Gastroesophageal sphincter (tissue), 4 donors: Measurements from ENCODE around the gene PTPRN2. TPM values are rescaled to one million over a fixed set of nuclear protein-coding genes. Genes with fewer than 3 reads are reported as not detected.

Experiments used
- ATAC-seq: fragments of 150-250 bp; one replicate; pipeline ENCODE4 v1.9.1; 2016; ENCODE audit warnings: mild to moderate bottlenecking, moderate library complexity
- H3K27ac ChIP-seq, 4 donors: fragments of 200-600 bp; sonication (generic) in 3 of 4; 1 replicate in 3 of 4; 2 replicates in 1 of 4; pipeline ENCODE4 v1.5.1; 2016 to 2019
- H3K27me3 ChIP-seq: fragments of 200-600 bp; sonication (generic); one replicate; pipeline ENCODE4 v1.5.1; 2019
- H3K36me3 ChIP-seq, 2 donors: fragments of 200-600 bp; sonication (generic); one replicate each; pipeline ENCODE4 v1.5.1; 2019; ENCODE audit warnings: control low read depth in 1 of 2
- H3K4me1 ChIP-seq, 3 donors: fragments of 200-600 bp; sonication (generic); 1 replicate in 2 of 3; 2 replicates in 1 of 3; pipeline ENCODE4 v1.5.1; 2016 to 2019; ENCODE audit warnings: control low read depth in 2 of 3
- H3K4me3 ChIP-seq, 2 donors: fragments of 200-600 bp; sonication (generic); one replicate each; pipeline ENCODE4 v1.5.1; 2019; ENCODE audit warnings: mild to moderate bottlenecking in 1 of 2, moderate library complexity in 1 of 2
- H3K9me3 ChIP-seq, 3 donors: fragments of 200-600 bp; sonication (generic); one replicate each; pipeline ENCODE4 v1.5.1; 2017 to 2019; ENCODE audit warnings: control low read depth in 2 of 3
- EP300 ChIP-seq: sonication (generic); formaldehyde crosslinking; IDR thresholded peaks from one replicate; pipeline ENCODE4 v1.6.1; 2017; ENCODE audit warnings: antibody characterized with exemption, mild to moderate bottlenecking
- POLR2A ChIP-seq, 2 donors: fragments of 450-650 bp; IDR thresholded peaks; one replicate each; pipeline ENCODE4 v1.6.1; 2017; ENCODE audit warnings: antibody characterized with exemption in 2 of 2, mild to moderate bottlenecking in 2 of 2, moderate library complexity in 1 of 2
- POLR2AphosphoS5 ChIP-seq: sonication (generic); formaldehyde crosslinking; IDR thresholded peaks from one replicate; pipeline ENCODE4 v1.6.1; 2017; ENCODE audit warnings: antibody characterized with exemption
- WGBS, 2 donors: methylation state at CpG; one replicate each; pipeline ENCODE4 v1.1.5; 2018; ENCODE audit warnings: low coverage in 1 of 2; 5-methylcytosine and 5-hydroxymethylcytosine counted together
- total RNA-seq, 4 donors: library from RNA; depleted of rRNA; stranded (reverse); fragments of >200 nt; gene quantifications; one replicate each; pipeline ENCODE4 v1.1.0, GENCODE V29; 2016
- TF ChIP-seq, protein P1 (sequence below), 4 experiments: fragments of 200-600 bp in 2 of 4; fragments of 450-650 bp in 2 of 4; sonication (generic) in 1 of 4; IDR thresholded peaks; one replicate each; pipeline ENCODE4 v1.5.1; 2017 to 2019; ENCODE audit warnings: antibody characterized with exemption in 4 of 4, mild to moderate bottlenecking in 2 of 4, moderate library complexity in 2 of 4

PTPRN2 gene
- total RNA-seq, 4 donors from 2014 or later, result 1.7 to 4.7 (median 3.3) TPM

- Histone ChIP-seq H3K9me3 (no peaks in the 10 kb centered on the region), H3K4me3 (no peak overlapping the region), H3K27me3 (peaks cover 40% of the 10 kb centered on the region), H3K27ac (no peak overlapping the region), H3K4me1 (no peaks in the 10 kb centered on the region), H3K36me3 (no peaks in the 10 kb centered on the region)
- no peak for ATAC-seq
- TF ChIP-seq, protein P1, sequence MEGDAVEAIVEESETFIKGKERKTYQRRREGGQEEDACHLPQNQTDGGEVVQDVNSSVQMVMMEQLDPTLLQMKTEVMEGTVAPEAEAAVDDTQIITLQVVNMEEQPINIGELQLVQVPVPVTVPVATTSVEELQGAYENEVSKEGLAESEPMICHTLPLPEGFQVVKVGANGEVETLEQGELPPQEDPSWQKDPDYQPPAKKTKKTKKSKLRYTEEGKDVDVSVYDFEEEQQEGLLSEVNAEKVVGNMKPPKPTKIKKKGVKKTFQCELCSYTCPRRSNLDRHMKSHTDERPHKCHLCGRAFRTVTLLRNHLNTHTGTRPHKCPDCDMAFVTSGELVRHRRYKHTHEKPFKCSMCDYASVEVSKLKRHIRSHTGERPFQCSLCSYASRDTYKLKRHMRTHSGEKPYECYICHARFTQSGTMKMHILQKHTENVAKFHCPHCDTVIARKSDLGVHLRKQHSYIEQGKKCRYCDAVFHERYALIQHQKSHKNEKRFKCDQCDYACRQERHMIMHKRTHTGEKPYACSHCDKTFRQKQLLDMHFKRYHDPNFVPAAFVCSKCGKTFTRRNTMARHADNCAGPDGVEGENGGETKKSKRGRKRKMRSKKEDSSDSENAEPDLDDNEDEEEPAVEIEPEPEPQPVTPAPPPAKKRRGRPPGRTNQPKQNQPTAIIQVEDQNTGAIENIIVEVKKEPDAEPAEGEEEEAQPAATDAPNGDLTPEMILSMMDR (IDR thresholded peaks at IDR 0.05), result no peak
- TF ChIP-seq EP300 (no peak), POLR2AphosphoS5 (no peak)
- 90 to 93% methylated on average over 3 to 5 of the region's 8 CpGs for WGBS, 2 donors
Observed at GRCh38 chr7:158486919-158487318, 100.7 kb downstream of the PTPRN2 start.

DNA sequence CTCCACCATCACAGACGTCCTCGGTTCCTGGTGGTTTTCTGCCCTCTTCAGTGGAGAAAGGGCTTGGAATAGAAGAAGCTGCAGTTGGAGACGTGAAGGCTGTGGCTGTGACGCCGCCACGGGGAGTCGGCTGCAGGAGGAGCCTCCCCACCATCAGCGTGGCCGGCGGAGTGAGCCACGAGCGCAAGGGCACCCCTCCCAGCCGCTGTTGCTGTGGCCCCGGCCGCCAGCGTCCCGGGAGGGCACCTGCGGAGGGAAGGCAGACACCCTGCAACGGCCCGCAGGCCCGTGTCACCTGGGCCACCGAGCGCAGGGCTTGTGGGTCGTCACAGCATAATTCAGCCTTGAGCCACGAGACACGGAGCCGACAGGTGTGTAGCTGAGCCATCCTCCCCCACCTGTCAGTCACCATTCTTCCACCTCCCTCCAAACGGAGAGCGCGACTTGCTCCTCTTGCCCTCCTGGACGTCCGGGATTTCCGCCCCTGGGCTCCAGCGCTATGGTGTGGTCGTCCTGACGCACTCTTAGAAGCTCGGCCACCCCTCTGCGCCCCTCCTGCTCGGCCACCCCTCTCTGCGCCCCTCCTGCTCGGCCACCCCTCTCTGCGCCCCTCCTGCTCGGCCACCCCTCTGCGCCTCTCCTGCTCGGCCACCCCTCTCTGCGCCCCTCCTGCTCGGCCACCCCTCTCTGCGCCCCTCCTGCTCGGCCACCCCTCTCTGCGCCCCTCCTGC, 102.7 kb downstream of the PTPRN2 start:
- H3K4me3 ChIP-seq, result no peak overlapping the region
- 92% methylated on average over 18 of the region's 50 CpGs; no CpG with 5 or more reads in 1 of the 2 donors for WGBS, 2 donors

DNA sequence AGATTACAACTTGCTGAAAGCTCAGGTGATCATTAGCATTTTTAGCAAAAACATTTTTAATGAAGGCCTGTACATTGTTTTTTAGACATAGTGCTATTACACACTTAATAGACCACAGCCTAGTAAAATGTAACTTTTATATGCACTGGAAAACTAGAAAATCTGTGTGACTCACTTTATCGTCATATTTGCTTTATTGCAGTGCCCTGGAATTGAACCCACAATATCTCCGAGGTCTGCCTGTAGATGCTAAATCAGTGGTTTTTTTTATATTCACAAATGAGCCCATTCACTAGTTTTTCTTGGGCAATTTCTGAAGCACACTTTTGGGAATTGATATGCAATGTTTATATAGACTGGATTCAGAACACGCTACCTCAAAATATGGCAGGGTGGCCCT, 105.1 kb downstream of the PTPRN2 start:
- no peak for ATAC-seq
- H3K4me3 ChIP-seq, result no peak overlapping the region
- WGBS, 2 donors, result 75 to 79% methylated on average over 3 of the region's 3 CpGs
- no peak for TF ChIP-seq POLR2AphosphoS5
- no peak for TF ChIP-seq POLR2A (IDR thresholded peaks at IDR 0.05)
- no peak for TF ChIP-seq EP300
- TF ChIP-seq, protein P1 (IDR thresholded peaks at IDR 0.05), result no peak
- H3K36me3 ChIP-seq, result no peaks in the 10 kb centered on the region
- no peaks in the 10 kb centered on the region for H3K4me1 ChIP-seq
- H3K27me3 ChIP-seq, result peaks cover 16% of the 10 kb centered on the region
- no peak overlapping the region for H3K27ac ChIP-seq
- H3K9me3 ChIP-seq, result peaks cover 0 to 13% (median 0%) of the 10 kb centered on the region in 3 donors

More for the DNA sequence above, 102.7 kb downstream of the PTPRN2 start:
- ATAC-seq, result no peak
- H3K9me3 ChIP-seq, result peaks cover 0 to 13% (median 0%) of the 10 kb centered on the region in 3 donors
- no peaks in the 10 kb centered on the region for H3K36me3 ChIP-seq
- no peak overlapping the region for H3K27ac ChIP-seq
- TF ChIP-seq, protein P1 (IDR thresholded peaks at IDR 0.05), result no peak
- TF ChIP-seq POLR2A (IDR thresholded peaks at IDR 0.05), result no peak
- no peak for TF ChIP-seq POLR2AphosphoS5
- no peak for TF ChIP-seq EP300
- no peaks in the 10 kb centered on the region for H3K4me1 ChIP-seq
- H3K27me3 ChIP-seq, result peaks cover 28% of the 10 kb centered on the region

DNA sequence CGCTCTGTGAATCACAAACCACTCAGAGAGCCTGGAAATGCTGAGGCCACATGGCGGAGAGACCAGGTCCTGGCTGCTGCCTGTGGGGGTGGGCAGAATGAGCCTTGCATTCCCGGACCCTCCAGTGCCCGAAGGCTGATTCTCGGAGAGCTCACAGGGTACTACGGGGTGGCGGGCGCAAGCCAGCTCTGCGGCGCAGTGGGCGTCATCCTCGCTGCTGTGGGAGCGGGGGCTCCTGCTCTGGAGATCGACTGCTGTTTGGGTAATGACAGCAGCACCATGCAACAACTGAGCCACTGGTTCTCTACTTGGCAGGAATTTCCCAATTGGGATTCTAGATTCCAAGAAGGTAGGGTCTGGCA, 108.0 kb downstream of the PTPRN2 start:
- 52 to 60% methylated on average over 1 to 2 of the region's 14 CpGs for WGBS, 2 donors
- Histone ChIP-seq H3K9me3 (peaks cover 0 to 13% (median 0%) of the 10 kb centered on the region in 3 donors), H3K4me1 (no peaks in the 10 kb centered on the region), H3K36me3 (no peaks in the 10 kb centered on the region), H3K27me3 (peaks cover 23% of the 10 kb centered on the region), H3K27ac (no peak overlapping the region), H3K4me3 (no peak overlapping the region)
- ATAC-seq, result no peak
- TF ChIP-seq, protein P1 (IDR thresholded peaks at IDR 0.05), result no peak
- no peak for TF ChIP-seq POLR2AphosphoS5
- TF ChIP-seq EP300, result no peak
- TF ChIP-seq POLR2A (IDR thresholded peaks at IDR 0.05), result no peak
